Measurements from ENCODE around the gene A2M. TPM values are rescaled to one million over a fixed set of nuclear protein-coding genes. Genes with fewer than 3 reads are reported as not detected.

A2M gene
- total RNA-seq, 2 donors from 2014 or later: 0.14 TPM; not detected in 1

DNA sequence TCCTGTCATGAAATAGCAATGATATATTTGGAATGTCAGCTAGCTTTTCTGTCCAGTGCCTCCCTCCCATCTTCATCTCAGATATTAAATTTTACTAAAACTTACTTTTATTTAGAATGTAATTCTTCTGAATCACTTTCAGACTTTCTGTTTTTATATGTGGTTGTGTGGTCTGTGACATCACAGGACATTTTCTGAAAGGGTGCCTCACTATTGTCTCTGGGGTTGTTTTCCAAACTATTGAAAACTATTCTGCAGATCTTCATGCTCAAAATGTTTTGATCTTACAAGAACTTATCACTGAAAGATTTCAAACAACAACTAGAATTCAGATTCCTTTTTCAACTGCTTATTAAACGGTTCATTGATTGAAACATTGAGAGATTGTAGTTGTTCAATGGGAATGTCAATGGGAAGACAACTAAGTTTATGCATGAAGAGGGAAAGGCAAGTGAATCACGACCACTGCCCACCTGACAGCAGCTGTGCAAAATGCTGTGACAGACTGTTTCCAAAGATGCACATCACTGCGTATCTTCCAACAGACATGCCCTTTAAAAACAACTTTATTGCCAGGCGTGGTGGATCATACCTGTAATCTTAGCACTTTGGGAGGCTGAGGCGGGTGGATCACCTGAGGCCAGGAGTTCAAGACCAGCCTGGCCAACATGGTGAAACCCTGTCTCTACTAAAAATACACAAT, 75.1 kb downstream of the A2M start:
- H3K9me3 Mint-ChIP-seq: peaks cover 0 to 4% of the 10 kb centered on the region in 2 donors
- DNase-seq (ENCODE audit: low spot score in 2 of 2): no peak
- no peak overlapping the region for H3K27ac Mint-ChIP-seq
- peaks cover 0 to 5% of the 10 kb centered on the region in 2 donors for H3K36me3 Mint-ChIP-seq
- no peak for ATAC-seq

DNA sequence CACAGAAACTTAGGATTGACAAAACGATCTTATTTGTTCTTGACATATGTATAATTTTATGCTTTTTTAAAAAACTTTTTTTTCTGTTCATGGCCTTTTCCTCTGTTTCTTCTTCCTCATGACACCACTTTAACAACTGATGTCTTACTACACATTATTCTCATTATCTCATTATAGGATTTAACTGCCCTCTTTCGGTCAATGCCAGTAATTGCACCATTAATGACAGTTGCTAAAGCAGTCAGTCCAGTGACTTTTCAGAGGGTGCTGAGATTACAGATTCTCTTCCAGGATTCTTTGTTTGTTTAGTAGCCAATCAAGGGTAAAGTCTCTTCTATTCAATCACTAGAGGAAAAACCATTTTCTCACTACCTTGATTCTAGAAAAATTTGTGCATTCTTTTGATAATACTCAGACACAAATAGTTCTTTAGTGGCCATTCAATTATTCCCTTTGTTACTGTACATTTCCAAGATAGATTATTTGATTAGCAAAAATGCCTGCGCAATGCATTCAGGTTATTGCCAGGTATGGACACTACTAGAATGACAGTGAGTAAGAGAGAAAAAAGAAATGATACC, 76.2 kb downstream of the A2M start:
- Mint-ChIP-seq H3K9me3 (no peaks in the 10 kb centered on the region), H3K27ac (no peak overlapping the region), H3K36me3 (no peaks in the 10 kb centered on the region)
- DNase-seq (ENCODE audit: low spot score in 2 of 2) (no peak), ATAC-seq (peak; percentile 62 to 77)

DNA sequence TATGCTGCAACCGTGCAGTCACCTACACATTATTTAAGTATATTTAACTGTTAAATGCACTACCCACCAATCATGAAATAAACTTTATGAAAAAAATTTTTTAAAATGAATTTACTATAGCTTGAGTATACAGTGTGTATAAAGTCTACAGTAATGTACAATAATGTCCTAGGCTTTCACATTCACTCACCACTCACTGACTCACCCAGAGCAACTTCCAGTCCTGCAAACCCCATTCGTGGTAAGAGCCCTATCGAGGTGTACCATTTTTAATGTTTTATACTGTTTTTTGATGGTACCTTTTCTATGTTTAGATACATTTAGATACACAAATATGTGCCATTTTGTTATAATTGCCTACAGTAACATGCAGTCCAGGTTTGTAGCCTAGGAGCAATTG, 78.3 kb downstream of the A2M start:
- H3K36me3 Mint-ChIP-seq: no peaks in the 10 kb centered on the region
- H3K27ac Mint-ChIP-seq: no peak overlapping the region
- ATAC-seq (peak; percentile 30 to 47), DNase-seq (ENCODE audit: low spot score in 2 of 2) (no peak)
- no peaks in the 10 kb centered on the region for H3K9me3 Mint-ChIP-seq

DNA sequence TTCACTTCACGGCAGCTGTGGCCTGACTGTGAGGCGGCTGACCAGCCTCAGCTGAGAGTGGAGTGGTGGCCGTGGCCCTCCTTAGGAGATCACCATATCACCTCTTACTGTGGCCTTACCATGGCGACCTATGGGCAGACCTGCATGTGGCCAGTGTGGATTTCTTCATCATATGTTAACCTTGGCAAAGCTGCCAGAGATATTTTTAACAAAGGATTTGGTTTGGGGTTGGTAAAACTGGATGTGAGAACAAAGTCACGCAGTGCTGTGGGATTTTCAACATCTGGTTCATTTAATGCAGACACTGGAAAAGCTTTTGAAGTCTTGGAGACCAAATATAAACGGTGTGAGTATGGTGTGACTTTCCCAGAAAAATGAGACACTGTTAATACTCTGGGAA, 79.5 kb downstream of the A2M start:
- H3K36me3 Mint-ChIP-seq: no peaks in the 10 kb centered on the region
- no peak overlapping the region for H3K27ac Mint-ChIP-seq
- no peak for ATAC-seq
- H3K9me3 Mint-ChIP-seq: no peaks in the 10 kb centered on the region
- no peak for DNase-seq (ENCODE audit: low spot score in 2 of 2)

DNA sequence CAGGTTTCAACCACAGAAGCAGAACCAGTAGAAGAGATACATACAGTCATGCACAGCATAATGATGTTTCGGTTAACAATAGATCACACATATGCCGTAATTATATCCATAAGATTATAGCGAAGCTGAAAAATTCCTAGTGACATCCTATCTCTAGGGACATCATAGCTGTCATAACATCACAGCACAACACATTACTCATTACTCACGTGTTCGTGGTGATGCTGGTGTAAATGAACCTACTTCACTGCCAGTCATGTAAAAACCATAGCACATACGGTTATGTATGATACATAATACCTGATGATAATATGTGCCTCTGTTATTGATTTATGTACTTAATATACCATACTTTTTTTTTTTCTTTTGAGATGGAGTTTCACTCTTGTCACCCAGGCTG, 81.6 kb downstream of the A2M start:
- Mint-ChIP-seq H3K9me3 (no peaks in the 10 kb centered on the region), H3K36me3 (no peaks in the 10 kb centered on the region), H3K27ac (no peak overlapping the region)
- DNase-seq (ENCODE audit: low spot score in 2 of 2) (no peak), ATAC-seq (peak; percentile 63 to 64)

DNA sequence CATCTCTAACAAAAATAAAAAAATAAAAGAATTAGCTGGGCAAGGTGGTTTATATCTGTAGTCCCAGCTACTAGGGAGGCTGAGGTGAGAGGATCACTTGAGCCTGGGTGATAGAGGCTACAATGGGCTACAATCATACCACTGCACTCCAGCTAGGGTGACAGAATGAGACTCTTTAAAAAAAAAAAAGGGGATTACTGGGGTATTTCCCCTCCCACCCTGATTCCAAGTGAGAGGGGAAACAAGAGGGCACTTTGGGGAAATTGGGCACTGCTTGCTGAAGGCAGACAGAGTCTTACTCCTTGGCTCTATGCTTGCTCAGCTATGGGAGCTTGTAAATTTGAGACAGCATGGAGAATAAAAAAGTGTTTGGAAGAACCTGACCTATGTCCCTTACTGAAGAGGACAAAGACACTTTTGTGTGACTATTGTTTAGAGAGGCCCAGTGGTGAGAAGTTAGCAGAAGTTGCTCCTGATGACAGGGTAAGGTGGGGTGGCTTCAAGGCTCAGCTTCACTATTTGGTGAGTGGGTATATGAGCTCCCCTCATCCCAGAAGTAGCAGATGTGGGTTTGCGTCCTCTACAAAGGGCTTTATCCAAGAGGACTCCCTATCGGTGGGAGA, 82.3 kb downstream of the A2M start:
- peaks cover 0 to 5% of the 10 kb centered on the region in 2 donors for H3K36me3 Mint-ChIP-seq
- DNase-seq (ENCODE audit: low spot score in 2 of 2) (no peak), ATAC-seq (no peak)
- H3K9me3 Mint-ChIP-seq: peaks cover 0 to 3% of the 10 kb centered on the region in 2 donors
- H3K27ac Mint-ChIP-seq: no peak overlapping the region

DNA sequence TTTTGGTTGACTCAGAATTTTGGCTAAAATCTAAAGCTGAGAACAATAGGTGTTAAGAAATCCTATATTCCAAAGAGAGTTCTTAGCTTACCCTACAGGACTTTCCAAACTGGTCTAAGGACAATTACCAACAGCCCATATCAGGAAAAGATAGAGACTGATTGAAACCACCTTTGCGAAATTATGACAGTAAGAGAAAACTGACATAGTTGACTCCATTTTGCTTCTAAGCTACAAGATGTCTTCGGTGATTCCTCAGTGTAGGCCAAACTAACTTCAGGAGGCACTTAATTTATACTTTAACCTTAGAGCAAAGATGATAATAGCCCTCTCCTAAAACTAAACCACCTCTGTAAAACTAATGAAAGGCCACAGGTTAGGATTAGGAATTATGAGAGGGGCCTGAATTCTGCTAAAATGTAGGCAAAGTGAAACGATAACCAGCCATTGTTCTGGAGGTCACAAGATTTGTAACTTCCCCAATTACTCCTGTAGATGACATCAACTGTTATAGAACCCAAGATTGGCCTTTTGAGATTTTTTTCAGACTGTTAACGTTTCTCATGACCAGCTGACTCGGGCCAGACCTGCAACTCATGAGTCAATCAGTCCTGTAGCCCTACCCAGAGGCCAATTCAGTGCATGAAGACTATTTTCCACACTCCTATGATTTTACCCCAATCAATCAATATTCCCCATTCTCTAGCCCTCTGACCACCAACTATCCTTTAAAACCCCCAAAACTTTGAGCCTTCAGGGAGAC, 83.3 kb downstream of the A2M start:
- Mint-ChIP-seq H3K27ac (no peak overlapping the region), H3K36me3 (peaks cover 0 to 5% of the 10 kb centered on the region in 2 donors), H3K9me3 (peaks cover 3 to 5% of the 10 kb centered on the region in 2 donors)
- ATAC-seq: peak in 1 of 2 donors; percentile 68
- no peak for DNase-seq (ENCODE audit: low spot score in 2 of 2)

GRCh38 chr12:9030776-9031175, 84.9 kb downstream of the A2M start:
- Mint-ChIP-seq H3K9me3 (peaks cover 3 to 6% of the 10 kb centered on the region in 2 donors), H3K27ac (no peak overlapping the region), H3K36me3 (peaks cover 0 to 5% of the 10 kb centered on the region in 2 donors)
- ATAC-seq: no peak
- no peak for DNase-seq (ENCODE audit: low spot score in 2 of 2)

DNA sequence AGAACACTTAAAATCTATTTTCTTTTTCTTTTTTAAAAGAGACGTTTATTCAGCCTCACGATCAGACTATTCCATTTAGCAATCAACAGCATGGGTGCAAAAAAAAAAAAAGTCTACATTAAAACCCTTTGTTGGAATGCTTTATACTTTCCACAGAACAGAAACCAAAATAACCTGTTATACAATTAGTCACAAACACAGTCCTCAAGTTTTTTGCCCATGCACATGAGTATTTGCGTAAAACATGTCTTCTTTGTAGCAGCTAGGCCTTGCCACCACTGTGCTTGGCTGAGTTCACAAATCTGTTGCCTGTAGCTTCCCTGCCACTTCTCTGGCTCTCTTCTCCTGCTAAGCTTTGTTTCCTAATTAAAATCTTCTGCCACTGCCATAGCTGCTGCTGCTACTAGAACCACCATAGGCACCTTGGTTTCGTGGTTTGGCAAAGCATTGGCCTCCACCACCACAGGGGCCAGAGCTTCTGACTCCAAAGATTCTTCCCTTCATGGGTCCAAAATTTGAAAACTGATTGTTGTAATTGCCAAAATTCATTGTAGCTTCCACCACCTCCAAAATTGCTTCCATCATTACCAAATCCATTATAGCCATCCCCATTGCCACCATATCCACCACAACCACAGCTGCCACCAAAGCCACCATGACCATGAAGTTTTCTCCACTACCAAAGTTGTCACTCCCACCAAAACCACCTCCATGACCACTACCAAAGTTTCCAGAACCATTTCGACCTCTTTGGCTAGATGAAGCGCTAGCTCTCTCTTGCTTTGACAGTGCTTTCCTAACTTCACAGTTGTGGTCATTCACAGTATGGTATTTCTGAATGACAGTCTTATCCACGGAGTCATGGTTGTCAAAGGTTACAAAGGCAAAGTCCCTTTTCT, 88.3 kb downstream of the A2M start:
- H3K9me3 Mint-ChIP-seq: peaks cover 3 to 6% of the 10 kb centered on the region in 2 donors
- H3K27ac Mint-ChIP-seq: peak overlapping the region; percentile 84 to 89
- ATAC-seq (no peak), DNase-seq (ENCODE audit: low spot score in 2 of 2) (peak; percentile 24 to 74)
- peaks cover 4 to 5% of the 10 kb centered on the region in 2 donors for H3K36me3 Mint-ChIP-seq

GRCh38 chr12:9024512-9024911, 91.2 kb downstream of the A2M start:
- DNase-seq (ENCODE audit: low spot score in 2 of 2): no peak
- Mint-ChIP-seq H3K9me3 (peaks cover 3 to 6% of the 10 kb centered on the region in 2 donors), H3K27ac (no peak overlapping the region), H3K36me3 (peaks cover 5% of the 10 kb centered on the region in 2 donors)
- ATAC-seq: peak in 1 of 2 donors; percentile 10

GRCh38 chr12:9022592-9022991, 93.1 kb downstream of the A2M start:
- ATAC-seq: no peak
- H3K27ac Mint-ChIP-seq: no peak overlapping the region
- H3K36me3 Mint-ChIP-seq: peaks cover 8 to 9% of the 10 kb centered on the region in 2 donors
- no peak for DNase-seq (ENCODE audit: low spot score in 2 of 2)
- H3K9me3 Mint-ChIP-seq: peaks cover 3 to 6% of the 10 kb centered on the region in 2 donors

Other genes starting within 250 kb of the A2M start
- 10 to 100 TPM; 18.4 to 35.2 TPM for gene PHC1, start 201.4 kb downstream of the A2M start, total RNA-seq
- 100 to 1,000 TPM; 153 to 204 TPM for gene M6PR, start 166.3 kb downstream of the A2M start, total RNA-seq
- gene KLRG1, start 126.4 kb downstream of the A2M start, total RNA-seq: 1 to 10 TPM; 1.6 to 2.7 TPM
- gene PZP, start 92.5 kb upstream of the A2M start, total RNA-seq: not detected

Data from activated naive CD4-positive, alpha-beta T cell treated with anti-CD3 and anti-CD28 coated beads, Interleukin-2, amount 50 U/mL, for 72 hours (primary cell).